ELR (cell line): ENCODE data around the gene ZIC4.
A peak's percentile ranks its signal among the peaks of the same experiment; 100 is the strongest.

Source experiments
- DNase-seq: peaks from one replicate; pipeline ENCODE4 v3.0.0-alpha.2; 2015; ENCODE audit warnings: low read depth

The ZIC4 gene

GRCh38 chr3:147390589-147391569, 15.5 kb downstream of the ZIC4 start:
- no peak for DNase-seq

- no peak for DNase-seq
Observed at GRCh38 chr3:147389717-147390116, 16.6 kb downstream of the ZIC4 start.

DNA sequence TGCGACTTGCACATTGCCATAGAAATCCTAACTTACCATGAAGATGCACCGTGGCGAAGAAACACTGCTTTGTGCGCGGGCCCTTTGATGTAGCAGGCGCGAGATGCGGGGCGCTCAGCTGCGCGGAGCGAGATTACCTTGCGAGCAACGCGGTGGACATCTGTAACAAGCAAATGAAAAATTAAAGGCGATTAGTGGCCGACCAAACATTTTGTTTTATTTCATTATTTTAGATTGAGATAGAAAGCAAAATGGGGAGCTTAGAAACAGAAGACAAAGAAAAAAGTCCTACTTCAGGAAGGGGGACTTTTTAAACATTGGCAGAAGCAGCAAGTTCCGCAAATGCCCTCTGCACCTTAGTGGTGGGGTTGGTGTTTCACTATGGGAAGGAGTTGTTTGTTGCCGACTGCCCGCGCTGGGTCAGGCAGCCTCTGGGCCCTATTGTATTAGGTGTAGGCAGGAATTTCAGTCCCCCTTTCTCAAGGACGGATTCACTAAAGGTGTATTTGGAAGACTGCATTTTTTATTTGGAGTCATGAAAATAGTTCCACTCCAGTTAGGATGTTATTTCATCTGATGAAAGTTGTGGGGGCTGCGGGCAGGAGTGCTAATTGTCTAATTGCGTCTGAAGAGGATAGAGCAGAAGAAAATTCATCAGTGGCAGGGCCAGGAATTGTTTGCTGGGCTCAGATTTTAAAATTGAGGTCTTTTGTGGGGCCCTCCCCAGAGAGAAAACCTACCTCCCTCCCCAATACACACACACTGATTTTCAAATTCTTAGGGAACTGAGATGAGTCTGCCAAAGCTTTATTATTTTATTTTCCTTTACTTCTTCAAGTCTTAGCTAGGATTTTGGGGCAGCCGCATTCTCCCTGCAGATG, 17.4 kb downstream of the ZIC4 start:
- DNase-seq, result no peak

DNA sequence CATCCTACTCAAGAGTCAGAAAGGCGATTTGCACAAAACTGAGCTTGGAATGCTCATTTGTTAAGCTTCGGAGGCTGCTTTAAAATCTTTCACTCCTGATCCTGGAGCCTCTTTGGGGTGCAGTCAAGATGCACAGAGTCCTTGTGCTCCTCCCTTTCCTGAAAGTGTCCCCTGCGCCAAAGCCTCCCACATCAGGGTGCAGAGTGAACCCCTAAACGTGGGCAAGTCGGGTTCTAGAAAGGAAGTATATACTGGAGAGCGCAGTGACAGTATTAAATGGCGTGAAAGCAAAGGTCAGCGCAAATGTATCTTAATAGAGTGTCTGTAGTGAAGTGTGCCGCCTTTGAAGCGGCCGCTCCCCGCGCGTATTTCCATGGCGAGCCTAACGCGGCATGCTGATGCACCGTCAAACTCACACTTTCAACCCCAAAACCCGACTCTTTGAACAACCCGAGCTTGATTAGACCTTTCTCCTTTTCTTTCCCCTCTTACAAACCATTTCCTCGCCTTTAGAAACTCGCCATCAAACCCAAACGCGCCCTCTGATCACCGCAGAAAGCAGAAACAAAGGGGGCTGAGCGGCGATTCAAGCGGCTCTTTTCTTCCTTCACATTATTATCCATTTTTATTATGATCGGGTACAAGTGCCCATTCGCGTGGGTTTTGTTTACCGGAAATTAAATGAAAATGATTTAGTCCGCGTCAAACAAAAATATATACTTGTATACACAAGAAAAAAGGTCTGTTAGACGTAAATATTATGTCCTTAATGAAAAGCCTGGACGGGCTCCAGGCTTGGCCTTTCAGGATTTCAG, 18.3 kb downstream of the ZIC4 start:
- DNase-seq, result no peak

- no peak for DNase-seq
Observed at GRCh38 chr3:147387291-147387884, 19.0 kb downstream of the ZIC4 start.

DNA sequence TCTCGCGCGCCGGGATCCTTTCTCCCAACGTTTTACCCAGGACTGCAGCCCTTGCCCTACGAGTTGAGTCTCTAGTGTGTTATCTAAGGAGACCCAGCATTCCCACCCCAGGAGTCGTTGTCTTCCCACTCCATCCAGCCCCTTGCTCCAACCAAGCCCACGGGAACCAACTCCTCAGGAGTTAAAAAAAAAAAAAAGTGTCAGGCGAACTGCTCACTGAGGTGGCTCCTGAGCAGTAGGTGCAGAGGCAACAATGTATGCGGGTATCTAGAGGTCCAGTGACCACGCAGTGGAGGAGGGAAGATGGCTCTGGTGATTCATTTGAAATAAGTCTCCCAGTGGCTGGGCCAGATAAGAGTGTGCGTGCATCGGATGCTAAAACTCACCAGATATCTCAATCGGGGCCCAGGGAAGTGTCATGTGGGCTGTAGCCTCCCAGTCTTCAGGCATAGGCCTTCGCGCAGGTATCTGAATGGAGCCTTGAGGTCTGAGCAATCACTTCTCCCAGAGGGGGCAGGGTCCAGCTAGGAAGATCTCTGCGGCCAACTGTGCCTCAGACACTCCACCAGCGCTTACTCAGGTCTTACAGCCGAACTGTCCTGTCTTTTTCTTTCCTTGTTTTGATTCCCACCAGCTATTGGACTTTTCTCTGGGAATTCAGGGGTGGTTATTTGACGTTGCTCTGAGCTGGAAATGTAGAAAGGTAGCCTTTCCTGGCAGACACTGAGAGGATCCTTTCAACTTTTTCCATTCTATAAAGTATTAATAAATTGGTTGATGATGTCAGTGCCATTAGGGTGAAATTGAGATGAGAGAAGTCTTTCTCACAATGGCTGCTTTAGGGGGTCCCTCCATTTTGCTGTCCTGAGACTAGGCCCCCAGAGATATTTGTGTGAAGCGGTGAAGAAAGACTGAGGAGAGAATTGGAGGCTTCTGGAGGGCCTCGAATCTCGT, 21.0 kb downstream of the ZIC4 start:
- no peak for DNase-seq

DNA sequence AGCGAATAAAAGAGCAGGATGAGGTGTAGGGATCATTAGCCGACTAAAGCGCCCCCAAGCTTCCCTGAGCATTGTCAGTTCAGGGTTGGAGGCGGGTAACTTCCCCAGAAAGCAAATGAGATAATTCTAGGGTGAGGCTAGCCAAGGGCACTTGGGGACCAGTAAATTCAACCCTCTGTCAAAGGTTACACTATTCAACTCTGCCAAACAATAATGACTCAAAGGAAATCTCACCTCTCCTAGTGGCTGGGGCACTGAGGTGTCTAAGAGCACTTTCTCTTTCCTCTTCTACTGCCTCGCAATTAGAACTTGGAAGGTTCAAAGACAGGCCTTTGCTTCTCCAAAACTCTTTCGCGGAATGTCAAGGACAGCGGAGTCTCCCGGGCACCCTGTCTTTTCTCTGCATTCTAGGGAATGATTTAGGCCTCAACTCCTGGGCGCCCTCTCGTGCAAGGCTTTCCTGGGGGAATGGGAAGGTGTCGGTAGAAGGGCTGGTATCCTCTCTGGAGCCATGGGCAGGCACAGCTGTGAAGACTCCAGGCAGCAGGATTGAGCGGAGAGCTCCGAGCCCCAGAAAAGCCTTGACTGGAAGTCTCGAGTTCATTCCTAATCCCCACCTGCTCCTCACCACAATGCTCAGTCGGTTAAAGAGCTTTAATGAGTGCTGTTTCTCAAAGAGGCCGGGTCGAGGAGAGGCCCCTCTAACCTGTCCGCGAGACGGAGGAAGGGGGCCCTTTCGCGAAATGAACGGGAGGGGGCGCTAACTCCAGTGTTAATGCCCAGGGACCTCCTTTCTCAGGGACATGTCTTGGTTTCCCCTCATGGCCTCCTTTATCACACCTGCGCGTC, 21.9 kb downstream of the ZIC4 start:
- DNase-seq, result no peak

- peak; percentile 46 for DNase-seq
Observed at GRCh38 chr3:147383617-147384016, 22.7 kb downstream of the ZIC4 start.

DNA sequence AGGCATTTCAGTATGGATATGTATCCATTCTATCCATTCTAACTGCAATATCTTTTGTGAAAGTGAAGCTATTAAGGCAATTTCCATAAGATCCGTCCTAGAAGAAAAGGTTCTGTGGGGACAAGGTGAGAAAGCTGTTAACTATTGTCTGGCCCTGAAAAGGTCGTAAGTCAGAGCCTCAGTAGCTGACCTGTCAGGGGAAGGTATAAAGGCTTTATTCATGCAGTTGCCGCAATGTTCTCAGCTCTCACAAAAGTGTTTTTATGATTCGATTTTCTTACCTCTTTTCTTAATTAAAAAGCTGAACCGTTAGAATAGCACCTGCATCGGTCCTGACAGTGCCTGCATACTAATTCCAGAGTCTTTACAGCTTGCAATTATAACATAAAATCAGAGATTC, 24.7 kb downstream of the ZIC4 start:
- no peak for DNase-seq

DNA sequence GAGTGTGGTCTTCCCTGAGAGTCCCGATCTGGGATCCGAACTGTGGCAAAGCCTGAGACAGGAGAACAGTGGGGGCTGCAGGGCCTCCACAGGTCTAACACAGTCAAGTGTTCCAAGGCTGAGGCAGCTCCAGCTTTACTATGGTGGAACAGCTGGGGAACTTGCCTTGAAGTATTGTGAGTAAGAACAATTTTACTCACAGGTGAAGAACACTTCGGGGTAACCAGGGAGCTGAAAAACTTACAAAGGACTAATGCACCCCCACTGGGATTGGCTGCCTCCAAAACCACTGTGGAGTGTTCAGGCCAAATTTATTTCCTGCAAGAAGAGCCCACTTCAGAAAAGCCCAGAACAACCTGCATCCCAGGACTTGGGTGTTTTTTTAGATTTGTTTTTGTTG, 25.4 kb downstream of the ZIC4 start:
- no peak for DNase-seq

- no peak for DNase-seq
Observed at GRCh38 chr3:147380387-147380951, 25.9 kb downstream of the ZIC4 start.

DNA sequence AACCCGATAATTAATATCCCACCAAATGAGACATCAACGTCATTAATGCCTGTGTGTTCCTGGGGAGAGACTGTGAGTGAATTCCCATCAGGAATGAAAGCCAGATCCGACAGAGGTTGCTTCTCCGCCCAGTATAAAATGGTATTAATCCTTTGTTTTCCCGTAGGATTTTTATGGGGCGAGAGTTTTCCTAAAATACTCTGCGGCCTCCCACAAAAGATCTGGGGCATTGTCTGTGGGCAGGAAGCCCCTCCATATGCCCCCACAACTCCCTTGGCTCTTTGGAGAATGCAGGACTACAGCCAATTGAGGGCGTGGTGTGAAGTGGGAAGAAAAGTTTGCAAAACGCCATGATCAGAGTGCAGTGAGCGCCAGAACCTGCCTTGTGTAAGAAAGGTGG, 26.7 kb downstream of the ZIC4 start:
- no peak for DNase-seq

DNA sequence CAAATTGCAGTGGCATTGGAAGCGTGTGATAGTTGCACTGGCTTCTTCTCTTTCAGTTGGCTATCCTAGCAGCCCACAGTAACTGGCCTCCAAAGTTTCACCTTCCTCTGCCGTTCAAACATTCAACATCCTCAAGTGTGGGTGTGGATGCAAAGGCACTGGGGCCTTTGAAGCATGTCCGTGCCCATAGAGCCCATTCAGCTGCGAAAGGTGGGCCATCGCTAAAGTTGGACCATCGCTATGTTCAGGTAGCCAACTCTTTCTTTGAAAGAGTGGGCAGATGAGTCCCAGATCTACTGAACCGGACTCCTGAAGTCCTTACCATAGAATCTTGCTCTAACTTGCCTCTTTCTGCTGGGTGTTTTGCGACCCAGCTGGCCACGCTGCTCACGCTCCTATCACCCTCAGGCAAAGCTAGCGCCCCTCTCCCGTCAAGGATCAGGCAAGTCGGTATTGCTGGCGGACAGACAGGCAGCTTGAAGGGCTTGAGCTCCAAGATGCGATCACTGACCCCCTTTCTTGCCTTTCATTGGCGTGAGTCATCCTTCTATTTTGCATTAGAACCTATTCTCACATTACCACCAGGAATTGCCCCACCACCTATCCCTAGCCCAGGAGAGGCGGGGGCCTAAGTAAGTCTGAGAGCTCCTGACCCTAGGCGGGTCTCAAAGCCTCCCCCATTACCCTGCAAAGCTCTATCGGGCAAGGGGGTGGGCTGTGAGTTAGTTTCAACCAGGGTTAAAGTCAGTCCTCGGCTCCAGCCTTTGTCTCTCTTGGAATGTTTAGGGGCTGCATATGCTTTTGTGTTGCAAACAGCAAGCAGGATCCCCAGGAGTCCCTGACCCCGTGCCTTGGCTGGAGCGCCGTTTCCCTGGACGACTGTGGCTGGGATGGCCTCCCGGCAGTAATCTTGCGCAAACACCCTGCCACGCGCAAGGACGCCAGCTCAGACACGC, 28.7 kb downstream of the ZIC4 start:
- no peak for DNase-seq

DNA sequence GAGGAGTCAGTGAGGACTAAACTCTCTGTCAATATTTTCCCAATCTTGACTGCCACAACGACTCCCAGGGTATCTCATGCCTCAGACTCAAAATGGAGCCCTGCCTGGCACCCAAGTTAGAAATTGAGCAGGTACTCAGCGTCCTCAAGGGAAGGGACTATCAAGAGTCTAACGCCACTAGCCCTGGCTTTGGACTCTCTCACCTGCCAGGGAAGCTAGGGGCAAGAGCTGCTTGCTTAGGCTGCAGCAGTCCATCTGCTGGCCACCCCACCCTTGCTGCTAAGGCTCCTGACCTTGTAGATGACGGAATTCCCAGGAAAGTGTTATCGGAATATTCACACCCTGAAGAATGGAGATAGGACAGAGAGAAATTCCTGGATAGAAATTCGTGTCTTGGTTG, 33.0 kb downstream of the ZIC4 start:
- DNase-seq, result no peak

GRCh38 chr3:147372525-147373027, 33.8 kb downstream of the ZIC4 start:
- no peak for DNase-seq

DNA sequence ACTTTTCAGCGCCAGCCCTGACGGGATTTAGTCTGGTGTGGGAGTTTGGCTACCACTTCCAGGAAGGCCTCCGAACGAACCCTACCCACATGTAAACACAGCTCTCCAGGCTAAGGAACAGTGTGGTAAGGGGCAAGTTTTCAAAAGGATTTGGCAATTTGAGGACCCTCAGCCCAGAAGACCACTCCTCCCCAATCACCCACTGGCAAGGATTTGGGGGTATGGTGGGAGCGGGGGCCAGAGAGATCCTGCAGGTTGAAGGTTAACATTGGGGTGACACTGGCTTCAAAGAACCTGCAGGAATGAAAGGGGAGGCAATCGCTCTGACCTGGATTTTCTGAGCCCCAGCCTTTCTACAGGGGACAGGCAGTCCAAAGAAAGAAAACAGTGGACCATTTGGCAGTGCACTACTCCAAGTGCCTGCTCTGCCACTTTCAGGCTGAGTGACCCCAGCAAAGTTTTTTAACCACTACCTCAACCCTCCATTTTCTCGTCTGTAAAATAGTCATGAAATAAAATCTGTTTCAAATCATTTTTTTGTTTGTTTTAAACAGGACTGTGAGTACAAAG, 34.5 kb downstream of the ZIC4 start:
- DNase-seq, result no peak

DNA sequence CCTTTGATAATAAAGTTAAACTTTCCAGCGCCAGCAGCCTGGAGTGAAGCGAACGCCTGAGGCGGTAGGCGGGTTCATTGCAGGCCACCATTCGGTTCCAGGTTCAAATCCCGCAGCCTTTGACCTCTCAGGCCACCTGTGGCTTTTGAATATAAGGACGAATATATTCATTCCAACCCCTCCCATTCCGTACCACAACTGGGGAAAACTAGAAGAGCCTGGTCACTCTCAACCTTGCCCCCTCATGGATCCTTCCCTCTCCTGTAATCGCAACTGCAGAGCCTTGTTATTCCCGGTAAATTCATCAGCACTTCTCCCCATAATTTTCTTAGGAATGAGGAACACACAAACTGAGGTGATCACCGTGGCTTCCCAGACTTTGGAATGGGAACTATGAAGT, 35.2 kb downstream of the ZIC4 start:
- DNase-seq, result no peak
